Panc1 (cell line): ENCODE results near the gene VSNL1. TPM values are rescaled to one million over a fixed set of nuclear protein-coding genes. Genes with fewer than 3 reads are reported as not detected.

Experiments
- ATAC-seq: fragments of 200-7000 bp; cut with Tn5 transposase; 2 replicates; pipeline ENCODE4 v1.9.1; 2020; ENCODE audit warnings: mild to moderate bottlenecking, moderate library complexity
- BruUV-seq: library from RNA; stranded (reverse); fragments of 400-500 nt; replicated peaks from 2 replicates; lab custom pipeline; 2021; lab: Mats Ljungman, UMichigan
- CTCF ChIA-PET: fragments of 300-600 bp; sonication (Branson Sonifier 250); formaldehyde crosslinking; loops from one replicate; lab custom pipeline; 2022; ENCODE audit warnings: antibody characterized with exemption; lab: Charles Lee
- POLR2A ChIA-PET: fragments of 300-600 bp; sonication (Branson Sonifier 250); formaldehyde crosslinking; loops from one replicate; lab custom pipeline; 2022; ENCODE audit warnings: antibody characterized with exemption; lab: Charles Lee
- DNase-seq: peaks from one replicate; pipeline ENCODE4 v3.0.0-alpha.2; 2010; ENCODE audit warnings: low read depth, low spot score
- H3K27ac ChIP-seq: 2 replicates; pipeline ENCODE4 v1.5.1; 2011; ENCODE audit warnings: mild to moderate bottlenecking, low read length, inconsistent platforms
- H3K27me3 ChIP-seq: fragments of 200-500 bp; sonication (Bioruptor generic); 2 replicates; pipeline ENCODE4 v1.6.0; 2014; ENCODE audit warnings: low read length, inconsistent platforms; ENCODE audit not compliant: control insufficient read depth, insufficient read depth
- H3K36me3 ChIP-seq: fragments of 200-500 bp; sonication (Bioruptor generic); 2 replicates; pipeline ENCODE4 v1.5.1; 2014; ENCODE audit warnings: inconsistent platforms, mild to moderate bottlenecking, low read length, moderate library complexity; ENCODE audit not compliant: control insufficient read depth, insufficient read depth
- H3K4me1 ChIP-seq: 2 replicates; pipeline ENCODE4 v1.5.1; 2011; ENCODE audit warnings: inconsistent platforms, mild to moderate bottlenecking, low read length, moderate library complexity; ENCODE audit not compliant: control insufficient read depth, insufficient read depth
- H3K4me3 ChIP-seq, 2 experiments: 2 replicates each; pipeline ENCODE4 v1.5.1; 2011 to 2012; ENCODE audit warnings: low read depth in 2 of 2, low read length in 2 of 2, mild to moderate bottlenecking in 2 of 2, inconsistent platforms in 1 of 2, moderate library complexity in 1 of 2
- H3K9me3 ChIP-seq: fragments of 200-500 bp; sonication (Bioruptor generic); 2 replicates; pipeline ENCODE4 v1.5.1; 2014; ENCODE audit warnings: low read depth, mild to moderate bottlenecking, inconsistent platforms, low read length, moderate library complexity; ENCODE audit not compliant: control insufficient read depth, insufficient read depth
- POLR2AphosphoS5 ChIP-seq: IDR thresholded peaks from 2 replicates; pipeline ENCODE4 v1.6.1; 2012; ENCODE audit warnings: mild to moderate bottlenecking, low read depth, low read length, moderate library complexity
- SIN3A ChIP-seq: IDR thresholded peaks from 2 replicates; pipeline ENCODE4 v1.6.1; 2012; ENCODE audit warnings: low read depth, mild to moderate bottlenecking, low read length, moderate library complexity, borderline replicate concordance; ENCODE audit not compliant: insufficient read depth
- TCF7L2 ChIP-seq: IDR thresholded peaks from 2 replicates; pipeline ENCODE4 v1.6.1; 2011; ENCODE audit warnings: mild to moderate bottlenecking, low read depth, low read length, inconsistent platforms
- in situ Hi-C: cut with HindIII; loops from 2 replicates; pipeline ENCODE4 v1.10.0; 2016; ENCODE audit warnings: low sequenced_read_pairs, low pct_unique_long_range_greater_than_20kb
- intact Hi-C: fragments of 100-400 bp; cut with micrococcal nuclease; formaldehyde crosslinking; loops from one replicate; pipeline ENCODE4 v1.10.0; 2022; ENCODE audit not compliant: unreplicated experiment
- total RNA-seq: library from RNA; stranded (reverse); gene quantifications from one replicate; pipeline ENCODE4 v1.2.1, GENCODE V29; 2021; ENCODE audit not compliant: unreplicated experiment
- TF ChIP-seq, protein P1 (sequence below): fragments of 450-650 bp; IDR thresholded peaks from 2 replicates; pipeline ENCODE4 v1.5.1; 2017; ENCODE audit warnings: mild to moderate bottlenecking
- TF ChIP-seq, protein P2 (sequence below), 2 experiments: IDR thresholded peaks; 2 replicates each; pipeline ENCODE4 v1.6.1; 2011 to 2012; ENCODE audit warnings: low read depth in 2 of 2, control low read depth in 1 of 2, low read length in 1 of 2, mild to moderate bottlenecking in 1 of 2, moderate library complexity in 1 of 2; ENCODE audit not compliant: insufficient read depth in 1 of 2

VSNL1 gene
- total RNA-seq, 1 experiment from 2014 or later, result not detected

DNA sequence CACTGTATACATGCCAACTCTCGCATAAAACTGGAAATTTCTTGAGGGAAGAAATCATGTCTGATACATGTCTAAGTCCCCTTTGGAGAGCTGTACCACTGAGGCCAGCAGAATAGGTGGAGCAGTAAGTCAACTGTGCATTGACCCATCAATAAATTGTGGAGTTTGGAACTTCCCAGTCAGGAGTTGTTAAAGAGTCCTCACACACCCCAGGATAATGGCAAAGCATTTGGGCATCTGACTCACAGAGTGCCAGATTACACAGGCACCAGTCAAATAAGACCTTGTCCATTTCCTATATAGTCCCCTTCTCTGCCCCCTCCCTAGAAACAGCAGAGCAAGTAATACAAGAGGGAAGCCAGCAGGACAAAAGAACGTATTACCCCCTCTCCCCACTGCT lies 10.4 kb downstream of the VSNL1 start:
- Histone ChIP-seq H3K27me3 (peaks cover 2% of the 10 kb centered on the region), H3K27ac (no peak overlapping the region), H3K4me3 (no peak overlapping the region), H3K4me1 (no peaks in the 10 kb centered on the region), H3K9me3 (no peaks in the 10 kb centered on the region), H3K36me3 (no peaks in the 10 kb centered on the region)
- POLR2A ChIA-PET, result no interaction called here
- DNase-seq (no peak), ATAC-seq (no peak)
- intact Hi-C loops (no loop called here), in situ Hi-C loops (no loop called here)
- TF ChIP-seq SIN3A, result no peak
- no peak for TF ChIP-seq TCF7L2
- TF ChIP-seq, protein P1, sequence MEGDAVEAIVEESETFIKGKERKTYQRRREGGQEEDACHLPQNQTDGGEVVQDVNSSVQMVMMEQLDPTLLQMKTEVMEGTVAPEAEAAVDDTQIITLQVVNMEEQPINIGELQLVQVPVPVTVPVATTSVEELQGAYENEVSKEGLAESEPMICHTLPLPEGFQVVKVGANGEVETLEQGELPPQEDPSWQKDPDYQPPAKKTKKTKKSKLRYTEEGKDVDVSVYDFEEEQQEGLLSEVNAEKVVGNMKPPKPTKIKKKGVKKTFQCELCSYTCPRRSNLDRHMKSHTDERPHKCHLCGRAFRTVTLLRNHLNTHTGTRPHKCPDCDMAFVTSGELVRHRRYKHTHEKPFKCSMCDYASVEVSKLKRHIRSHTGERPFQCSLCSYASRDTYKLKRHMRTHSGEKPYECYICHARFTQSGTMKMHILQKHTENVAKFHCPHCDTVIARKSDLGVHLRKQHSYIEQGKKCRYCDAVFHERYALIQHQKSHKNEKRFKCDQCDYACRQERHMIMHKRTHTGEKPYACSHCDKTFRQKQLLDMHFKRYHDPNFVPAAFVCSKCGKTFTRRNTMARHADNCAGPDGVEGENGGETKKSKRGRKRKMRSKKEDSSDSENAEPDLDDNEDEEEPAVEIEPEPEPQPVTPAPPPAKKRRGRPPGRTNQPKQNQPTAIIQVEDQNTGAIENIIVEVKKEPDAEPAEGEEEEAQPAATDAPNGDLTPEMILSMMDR, result no peak
- TF ChIP-seq, protein P2, sequence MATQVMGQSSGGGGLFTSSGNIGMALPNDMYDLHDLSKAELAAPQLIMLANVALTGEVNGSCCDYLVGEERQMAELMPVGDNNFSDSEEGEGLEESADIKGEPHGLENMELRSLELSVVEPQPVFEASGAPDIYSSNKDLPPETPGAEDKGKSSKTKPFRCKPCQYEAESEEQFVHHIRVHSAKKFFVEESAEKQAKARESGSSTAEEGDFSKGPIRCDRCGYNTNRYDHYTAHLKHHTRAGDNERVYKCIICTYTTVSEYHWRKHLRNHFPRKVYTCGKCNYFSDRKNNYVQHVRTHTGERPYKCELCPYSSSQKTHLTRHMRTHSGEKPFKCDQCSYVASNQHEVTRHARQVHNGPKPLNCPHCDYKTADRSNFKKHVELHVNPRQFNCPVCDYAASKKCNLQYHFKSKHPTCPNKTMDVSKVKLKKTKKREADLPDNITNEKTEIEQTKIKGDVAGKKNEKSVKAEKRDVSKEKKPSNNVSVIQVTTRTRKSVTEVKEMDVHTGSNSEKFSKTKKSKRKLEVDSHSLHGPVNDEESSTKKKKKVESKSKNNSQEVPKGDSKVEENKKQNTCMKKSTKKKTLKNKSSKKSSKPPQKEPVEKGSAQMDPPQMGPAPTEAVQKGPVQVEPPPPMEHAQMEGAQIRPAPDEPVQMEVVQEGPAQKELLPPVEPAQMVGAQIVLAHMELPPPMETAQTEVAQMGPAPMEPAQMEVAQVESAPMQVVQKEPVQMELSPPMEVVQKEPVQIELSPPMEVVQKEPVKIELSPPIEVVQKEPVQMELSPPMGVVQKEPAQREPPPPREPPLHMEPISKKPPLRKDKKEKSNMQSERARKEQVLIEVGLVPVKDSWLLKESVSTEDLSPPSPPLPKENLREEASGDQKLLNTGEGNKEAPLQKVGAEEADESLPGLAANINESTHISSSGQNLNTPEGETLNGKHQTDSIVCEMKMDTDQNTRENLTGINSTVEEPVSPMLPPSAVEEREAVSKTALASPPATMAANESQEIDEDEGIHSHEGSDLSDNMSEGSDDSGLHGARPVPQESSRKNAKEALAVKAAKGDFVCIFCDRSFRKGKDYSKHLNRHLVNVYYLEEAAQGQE (IDR thresholded peaks at IDR 0.05; ENCODE audit: insufficient read depth in 1 of 2, low read depth in 2 of 2, low read length in 1 of 2), result no peak
- TF ChIP-seq POLR2AphosphoS5, result no peak
- CTCF ChIA-PET, result no interaction called here
- BruUV-seq, result no TSS peak

DNA sequence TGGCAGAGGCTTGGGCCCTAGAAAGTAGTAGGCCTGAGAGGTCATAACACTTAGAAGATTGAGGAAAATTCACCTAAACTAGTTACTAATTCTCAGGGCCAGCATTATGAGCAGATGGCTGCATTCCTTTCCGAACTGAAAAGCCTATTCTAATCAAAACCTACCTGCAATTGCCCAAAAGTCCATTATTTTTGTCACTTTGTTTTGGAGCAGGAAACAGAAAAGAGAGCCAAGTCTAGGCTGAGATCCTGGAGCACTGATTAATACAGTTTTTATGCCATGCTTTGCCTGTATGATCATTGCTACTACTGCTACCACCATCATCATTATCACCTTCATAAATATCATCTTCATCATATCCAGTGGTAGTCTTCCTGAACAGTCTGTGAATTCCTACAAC lies 14.7 kb downstream of the VSNL1 start:
- in situ Hi-C loops (no loop called here), intact Hi-C loops (no loop called here)
- ChIA-PET CTCF (no interaction called here), POLR2A (no interaction called here)
- Histone ChIP-seq H3K27me3 (peaks cover 2% of the 10 kb centered on the region), H3K4me1 (no peaks in the 10 kb centered on the region), H3K27ac (no peak overlapping the region), H3K36me3 (no peaks in the 10 kb centered on the region; the same call in 1 of the 2 replicates), H3K4me3 (no peak overlapping the region), H3K9me3 (no peaks in the 10 kb centered on the region)
- TF ChIP-seq SIN3A, result no peak
- no peak for TF ChIP-seq TCF7L2
- no peak for TF ChIP-seq POLR2AphosphoS5
- TF ChIP-seq, protein P1, result no peak
- TF ChIP-seq, protein P2 (IDR thresholded peaks at IDR 0.05; ENCODE audit: insufficient read depth in 1 of 2, low read depth in 2 of 2, low read length in 1 of 2), result no peak
- no TSS peak for BruUV-seq
- DNase-seq (no peak), ATAC-seq (no peak)
